GM06990 (cell line): Measurements from ENCODE around the gene MGST3.
"Not testable (repeated sequence)": the region's sequence is repeated elsewhere in the genome, so short reads cannot be mapped to it uniquely, and the experiment has no call there.

ENCODE experiments used
- DNase-seq: peaks from one replicate; pipeline ENCODE4 v3.0.0-alpha.2; 2011; ENCODE audit not compliant: insufficient read length; ENCODE audit errors: extremely low read depth
- H3K27me3 ChIP-seq: replicated peaks from 2 replicates; pipeline ENCODE4 v1.6.0; 2011; ENCODE audit warnings: low read length; ENCODE audit not compliant: control insufficient read depth, insufficient read depth
- H3K36me3 ChIP-seq: 2 replicates; pipeline ENCODE4 v1.5.1; 2011; ENCODE audit warnings: low read length; ENCODE audit not compliant: control insufficient read depth, insufficient read depth
- H3K4me3 ChIP-seq: replicated peaks from 2 replicates; pipeline ENCODE4 v1.5.1; 2011; ENCODE audit warnings: low read depth, mild to moderate bottlenecking, control low read depth, low read length
- CTCF ChIP-seq: IDR thresholded peaks from 2 replicates; pipeline ENCODE4 v1.5.1; 2011; ENCODE audit warnings: low read length, control low read depth, mild to moderate bottlenecking, inconsistent platforms; ENCODE audit not compliant: insufficient read depth, poor library complexity, severe bottlenecking

Gene MGST3

GRCh38 chr1:165634154-165634921, 3.3 kb downstream of the MGST3 start:
- Histone ChIP-seq H3K4me3 (no peak overlapping the region), H3K36me3 (no peaks in the 10 kb centered on the region), H3K27me3 (no peaks in the 10 kb centered on the region)
- DNase-seq = no peak
- TF ChIP-seq CTCF = no peak

DNA sequence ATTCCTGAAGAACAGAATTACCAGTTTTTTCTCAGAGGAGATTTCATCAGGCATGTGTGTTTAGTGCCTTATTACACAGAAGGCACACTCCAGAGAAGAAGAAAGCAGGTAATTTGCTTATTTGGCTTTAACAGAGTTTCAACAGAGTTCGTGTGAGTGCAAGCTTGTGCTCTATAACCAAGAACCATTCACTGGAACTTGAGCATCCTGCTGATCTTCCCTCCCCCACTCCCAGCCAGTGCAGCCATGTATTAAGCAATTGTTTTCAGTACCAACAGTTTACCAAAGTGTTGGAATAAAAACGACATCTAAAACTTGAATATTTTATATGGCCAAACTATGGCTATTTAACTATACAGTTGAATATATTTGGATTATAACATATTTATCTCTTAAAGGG, 4.3 kb downstream of the MGST3 start:
- no peaks in the 10 kb centered on the region for H3K36me3 ChIP-seq
- no peaks in the 10 kb centered on the region for H3K27me3 ChIP-seq
- no peak for DNase-seq
- TF ChIP-seq CTCF = no peak
- H3K4me3 ChIP-seq = no peak overlapping the region

DNA sequence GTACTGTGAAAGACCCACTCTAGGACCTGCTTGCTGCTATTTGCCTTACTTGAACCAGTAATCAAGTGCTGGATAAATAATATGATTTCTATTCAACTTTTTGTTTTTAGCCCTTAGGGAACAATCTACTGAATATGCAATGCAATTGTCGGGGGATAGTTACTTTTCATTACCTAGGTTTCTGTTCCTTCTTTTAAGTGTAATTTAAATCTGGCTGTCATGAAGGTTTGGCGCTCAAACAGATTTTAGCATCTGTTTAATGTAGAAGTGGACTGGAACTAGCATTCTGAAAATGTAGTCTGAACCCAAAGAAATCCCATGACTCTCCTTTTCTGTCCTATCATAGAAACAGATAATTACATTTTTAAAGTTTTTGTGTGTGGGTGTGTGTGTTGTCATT, 4.8 kb downstream of the MGST3 start:
- Histone ChIP-seq H3K27me3 (no peaks in the 10 kb centered on the region), H3K4me3 (no peak overlapping the region), H3K36me3 (no peaks in the 10 kb centered on the region)
- no peak for TF ChIP-seq CTCF
- DNase-seq = no peak

DNA sequence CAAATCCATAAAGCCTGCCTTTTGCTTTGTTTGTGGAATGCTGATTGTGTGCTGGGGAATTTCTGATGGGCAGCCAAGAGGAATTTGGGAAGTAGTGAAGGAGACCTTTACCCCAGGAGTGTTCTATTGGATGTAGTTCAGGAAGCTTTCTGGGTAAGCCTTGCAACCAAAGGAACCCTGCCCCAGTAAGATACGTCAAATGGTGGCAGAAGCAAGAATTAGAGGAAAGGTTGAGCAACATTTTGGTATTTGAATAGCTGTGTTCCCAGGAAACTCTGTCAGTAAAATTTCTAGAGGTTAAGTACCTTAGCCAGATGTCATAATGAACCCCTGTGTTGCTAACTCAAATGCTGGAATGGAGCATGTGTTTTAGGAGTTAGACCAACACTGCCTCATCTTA, 6.4 kb downstream of the MGST3 start:
- Histone ChIP-seq H3K36me3 (no peaks in the 10 kb centered on the region), H3K27me3 (no peaks in the 10 kb centered on the region), H3K4me3 (no peak overlapping the region)
- no peak for DNase-seq
- no peak for TF ChIP-seq CTCF

GRCh38 chr1:165638211-165638610, 7.2 kb downstream of the MGST3 start:
- not testable (repeated sequence) for H3K4me3 ChIP-seq, H3K36me3 ChIP-seq, DNase-seq, H3K27me3 ChIP-seq

GRCh38 chr1:165639821-165640623, 9.0 kb downstream of the MGST3 start:
- H3K36me3 ChIP-seq = no peaks in the 10 kb centered on the region
- DNase-seq = no peak
- TF ChIP-seq CTCF = no peak
- no peaks in the 10 kb centered on the region for H3K27me3 ChIP-seq
- H3K4me3 ChIP-seq = no peak overlapping the region
